CD8-positive, alpha-beta memory T cell (primary cell): ENCODE results near the gene DIP2A. TPM values are rescaled to one million over a fixed set of nuclear protein-coding genes. Genes with fewer than 3 reads are reported as not detected.

Experiments used
- CTCF ChIA-PET: fragments of 350-600 bp; sonication (Branson Sonifier 250); formaldehyde crosslinking; loops from one replicate; lab custom pipeline; 2021; ENCODE audit warnings: antibody characterized with exemption; lab: Charles Lee
- POLR2A ChIA-PET: fragments of 350-600 bp; sonication (Branson Sonifier 250); formaldehyde crosslinking; loops from one replicate; lab custom pipeline; 2021; ENCODE audit warnings: antibody characterized with exemption; lab: Charles Lee
- DNase-seq, 5 donors: peaks; one replicate each; pipeline versions ENCODE4 v3.0.0 to v3.0.0-alpha.2; 2020 to 2022; ENCODE audit warnings: mixed read lengths in 1 of 5
- H3K27ac ChIP-seq: one replicate; pipeline ENCODE4 v1.7.0; 2013; ENCODE audit warnings: low read depth, mild to moderate bottlenecking, low read length, moderate library complexity
- H3K27me3 ChIP-seq: 2 replicates; pipeline ENCODE4 v1.7.0; 2013; ENCODE audit warnings: low read length, mild to moderate bottlenecking; ENCODE audit not compliant: insufficient read depth, poor library complexity, severe bottlenecking
- H3K36me3 ChIP-seq: 2 replicates; pipeline ENCODE4 v1.7.0; 2013; ENCODE audit warnings: mild to moderate bottlenecking, low read length, moderate library complexity; ENCODE audit not compliant: insufficient read depth
- H3K4me1 ChIP-seq: 2 replicates; pipeline ENCODE4 v1.7.0; 2013; ENCODE audit warnings: mild to moderate bottlenecking, low read length, moderate library complexity; ENCODE audit not compliant: insufficient read depth
- H3K4me3 ChIP-seq: 2 replicates; pipeline ENCODE4 v1.7.0; 2013; ENCODE audit warnings: mild to moderate bottlenecking, low read length
- H3K9me3 ChIP-seq: 2 replicates; pipeline ENCODE4 v1.7.0; 2013; ENCODE audit warnings: mild to moderate bottlenecking, low read length
- H3K27ac Mint-ChIP-seq, 8 donors: one replicate each; pipeline ENCODE4 v1.8.0; 2020 to 2021; ENCODE audit warnings: mixed read lengths in 8 of 8, mild to moderate bottlenecking in 6 of 8, inconsistent platforms in 3 of 8, moderate library complexity in 3 of 8
- H3K27me3 Mint-ChIP-seq, 2 donors: one replicate each; pipeline ENCODE4 v1.8.0; 2020 to 2021; ENCODE audit warnings: mixed read lengths in 2 of 2, mild to moderate bottlenecking in 1 of 2, moderate library complexity in 1 of 2
- H3K36me3 Mint-ChIP-seq, 3 donors: one replicate each; pipeline ENCODE4 v1.8.0; 2020 to 2021; ENCODE audit warnings: mixed read lengths in 3 of 3, inconsistent platforms in 1 of 3, mild to moderate bottlenecking in 1 of 3
- H3K4me1 Mint-ChIP-seq, 3 donors: one replicate each; pipeline ENCODE4 v1.8.0; 2020 to 2021; ENCODE audit warnings: mixed read lengths in 3 of 3, inconsistent platforms in 1 of 3, mild to moderate bottlenecking in 1 of 3
- H3K4me3 Mint-ChIP-seq, 7 donors: one replicate each; pipeline ENCODE4 v1.8.0; 2020 to 2021; ENCODE audit warnings: mixed read lengths in 7 of 7, mild to moderate bottlenecking in 6 of 7, moderate library complexity in 4 of 7, inconsistent platforms in 2 of 7
- H3K9me3 Mint-ChIP-seq, 5 donors: one replicate each; pipeline ENCODE4 v1.8.0; 2020 to 2022; ENCODE audit warnings: mixed read lengths in 5 of 5, mild to moderate bottlenecking in 3 of 5, moderate library complexity in 2 of 5, inconsistent platforms in 1 of 5
- polyA plus RNA-seq: library from polyadenylated mRNA; unstranded; fragments of 300-500 nt; fragmentation: Illumina TruSeq; gene quantifications from one replicate; pipeline ENCODE4 v1.2.3, GENCODE V29; 2021
- total RNA-seq, 2 experiments: library from RNA; stranded (reverse); gene quantifications; one replicate each; pipeline ENCODE4 v1.2.3, GENCODE V29; 2021

DIP2A gene
- total and polyA plus RNA-seq, 3 experiments from 2014 or later, result 29.7 to 32.6 (median 29.9) TPM

DNA sequence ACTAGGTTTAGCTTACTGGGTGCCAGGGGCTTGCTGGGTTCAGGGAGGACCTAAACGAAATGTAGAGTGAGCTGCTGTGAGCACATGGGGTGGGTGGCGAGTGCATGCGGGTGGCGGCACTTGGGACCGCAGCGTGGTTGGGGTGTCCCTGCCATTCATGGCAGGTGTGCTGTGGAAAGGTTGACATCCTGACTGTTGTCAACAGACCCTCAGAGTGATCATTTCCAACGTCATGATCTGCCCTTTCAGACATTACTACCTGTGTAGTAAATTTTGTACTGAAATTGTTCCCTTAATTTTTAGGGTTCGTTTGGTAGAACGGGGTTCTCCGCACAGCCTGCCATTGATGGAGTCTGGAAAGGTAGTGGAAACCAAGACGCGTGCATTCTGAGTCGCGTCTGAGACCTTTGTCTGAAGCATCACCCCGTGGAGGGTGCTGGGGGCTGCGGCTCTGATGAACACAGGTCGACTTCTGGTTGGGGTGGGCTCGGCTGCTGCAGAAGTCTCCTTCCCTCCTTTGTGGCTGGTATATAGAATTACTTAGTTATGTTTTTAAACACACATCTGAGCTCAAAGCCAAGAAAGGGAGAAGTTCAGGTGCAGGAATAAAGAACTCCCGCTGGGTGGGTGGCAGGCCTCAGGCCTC lies 102.9 kb downstream of the DIP2A start:
- Histone ChIP-seq H3K4me1 (peaks cover 74% of the 10 kb centered on the region), H3K27ac (no peak overlapping the region), H3K27me3 (no peaks in the 10 kb centered on the region), H3K4me3 (no peak overlapping the region), H3K9me3 (no peaks in the 10 kb centered on the region), H3K36me3 (peaks cover 38% of the 10 kb centered on the region)
- DNase-seq, result peak in 2 of 5 donors; percentile 25 to 72
- Mint-ChIP-seq H3K27me3 (peaks cover 0 to 2% of the 10 kb centered on the region in 2 donors), H3K36me3 (peaks cover 19 to 85% (median 22%) of the 10 kb centered on the region in 3 donors), H3K27ac (peak overlapping the region; percentile 51 to 99 (median 96)), H3K4me1 (peaks cover 39 to 44% (median 43%) of the 10 kb centered on the region in 3 donors), H3K9me3 (no peaks in the 10 kb centered on the region), H3K4me3 (peak overlapping the region in 5 of 7 donors; percentile 75 to 83 (median 79))
- ChIA-PET CTCF (interaction anchor here (0.8 kb wide), 1 partner anchor 10 kb away, joined by 3 read pairs; no protein-coding TSS in a partner anchor), POLR2A (interaction anchor here (1.5 kb wide), 1 partner anchor 9 kb away, joined by 3 read pairs; no protein-coding TSS in a partner anchor)

DNA sequence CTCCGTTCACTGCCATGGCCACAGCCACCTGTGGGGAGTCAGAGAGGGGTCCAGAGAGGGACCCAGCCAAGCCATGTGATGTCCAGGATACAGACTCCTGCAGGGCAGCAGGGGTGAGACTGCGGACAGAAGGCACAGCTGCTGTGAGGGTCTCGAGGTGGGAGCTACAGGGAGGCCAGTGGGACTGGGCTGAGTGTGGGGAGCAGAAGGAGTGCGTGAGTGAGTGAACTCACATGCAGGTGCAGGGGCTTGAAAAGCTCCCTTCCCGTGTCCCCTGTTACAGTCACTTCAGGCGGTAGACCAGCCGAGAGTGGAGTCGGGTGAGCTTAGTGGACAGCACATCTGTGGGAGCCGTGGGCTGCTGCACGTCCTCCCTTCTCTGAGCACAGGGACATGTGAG lies 103.8 kb downstream of the DIP2A start:
- Mint-ChIP-seq H3K27ac (peak overlapping the region in 6 of 8 donors; percentile 38 to 99 (median 84)), H3K4me3 (no peak overlapping the region), H3K9me3 (no peaks in the 10 kb centered on the region), H3K4me1 (peaks cover 37 to 42% (median 39%) of the 10 kb centered on the region in 3 donors), H3K36me3 (peaks cover 16 to 85% (median 19%) of the 10 kb centered on the region in 3 donors), H3K27me3 (no peaks in the 10 kb centered on the region)
- Histone ChIP-seq H3K27ac (no peak overlapping the region), H3K27me3 (no peaks in the 10 kb centered on the region), H3K9me3 (no peaks in the 10 kb centered on the region), H3K4me3 (no peak overlapping the region), H3K36me3 (peaks cover 46% of the 10 kb centered on the region), H3K4me1 (peaks cover 76% of the 10 kb centered on the region)
- DNase-seq, result no peak
- POLR2A ChIA-PET, result no interaction called here
- CTCF ChIA-PET, result interaction anchor here (2.3 kb wide), 1 partner anchor 10 kb away, joined by 6 read pairs; no protein-coding TSS in a partner anchor

DNA sequence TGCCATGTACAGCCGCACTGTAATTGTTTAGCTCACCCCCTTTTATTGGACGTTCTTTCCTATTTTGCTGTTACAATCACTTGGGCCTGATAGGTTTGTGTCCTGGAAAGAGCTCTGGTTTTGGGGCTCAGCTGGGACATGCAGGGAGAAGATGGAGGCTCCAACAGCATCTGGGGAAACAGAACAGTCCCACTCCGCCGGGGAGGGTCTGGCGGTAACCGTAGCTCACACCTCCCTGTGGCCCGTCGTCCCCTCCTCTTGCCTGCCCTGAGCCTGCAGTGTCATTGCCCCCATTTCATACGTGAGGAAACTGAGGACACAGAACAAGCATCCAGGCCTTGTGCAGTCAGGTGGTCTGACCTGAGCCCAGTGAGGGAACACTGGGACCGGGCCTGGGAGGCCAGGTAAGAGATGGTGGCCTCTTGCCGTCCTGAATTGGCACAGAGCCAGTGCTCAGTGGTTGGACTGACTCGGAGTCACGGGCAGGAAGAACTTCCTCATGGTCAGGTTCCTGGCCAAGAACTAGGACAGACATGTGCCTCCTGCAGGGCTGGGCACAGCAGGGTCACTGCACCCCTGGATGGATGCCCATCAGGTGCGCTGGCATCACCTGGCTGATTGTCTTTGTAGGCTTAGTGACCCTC lies 104.4 kb downstream of the DIP2A start:
- Mint-ChIP-seq H3K4me3 (no peak overlapping the region), H3K4me1 (peaks cover 37 to 44% (median 39%) of the 10 kb centered on the region in 3 donors), H3K27me3 (no peaks in the 10 kb centered on the region), H3K27ac (peak overlapping the region in 7 of 8 donors; percentile 38 to 96 (median 73)), H3K9me3 (no peaks in the 10 kb centered on the region), H3K36me3 (peaks cover 16 to 88% (median 19%) of the 10 kb centered on the region in 3 donors)
- Histone ChIP-seq H3K36me3 (peaks cover 49% of the 10 kb centered on the region), H3K9me3 (no peaks in the 10 kb centered on the region), H3K27ac (no peak overlapping the region), H3K4me1 (peaks cover 76% of the 10 kb centered on the region), H3K27me3 (no peaks in the 10 kb centered on the region), H3K4me3 (no peak overlapping the region)
- ChIA-PET POLR2A (no interaction called here), CTCF (interaction anchor here (2.3 kb wide), 1 partner anchor 11 kb away, joined by 6 read pairs; no protein-coding TSS in a partner anchor)
- no peak for DNase-seq

DNA sequence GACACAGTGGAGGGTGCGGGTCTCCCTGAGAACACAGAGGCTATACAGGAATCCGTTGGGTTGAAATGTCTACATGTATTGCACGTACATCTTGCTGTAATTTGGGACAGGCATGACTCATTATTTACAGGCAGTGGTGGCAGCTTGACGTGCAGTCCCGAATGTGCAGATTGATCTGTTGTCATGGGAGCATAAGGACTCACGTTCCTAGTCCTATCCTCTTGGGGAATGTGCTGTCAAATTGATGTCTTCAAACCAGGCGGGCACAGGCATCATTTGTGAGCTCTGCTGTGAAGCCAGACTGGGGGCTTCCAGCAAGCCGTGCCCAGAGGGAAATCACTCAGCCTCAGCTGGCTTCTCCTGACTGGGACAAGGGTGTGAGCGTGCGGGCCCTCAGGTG lies 105.7 kb downstream of the DIP2A start:
- H3K4me1 ChIP-seq, result peaks cover 63% of the 10 kb centered on the region

DNA sequence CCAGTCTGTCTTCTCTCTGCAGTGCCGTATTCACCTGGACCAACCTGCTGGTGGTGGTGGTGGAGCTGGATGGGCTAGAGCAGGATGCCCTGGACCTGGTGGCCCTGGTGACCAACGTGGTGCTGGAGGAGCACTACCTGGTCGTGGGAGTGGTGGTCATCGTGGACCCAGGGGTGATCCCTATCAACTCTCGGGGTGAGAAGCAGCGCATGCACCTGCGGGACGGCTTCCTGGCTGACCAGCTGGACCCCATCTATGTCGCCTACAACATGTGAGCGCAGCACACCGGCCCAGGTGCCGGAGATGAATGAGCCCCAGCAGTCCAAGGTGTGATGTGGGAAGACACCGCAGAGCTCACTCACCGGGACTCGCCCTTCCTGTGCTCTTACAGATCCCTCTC lies 108.7 kb downstream of the DIP2A start:
- ChIA-PET CTCF (interaction anchor here (1.0 kb wide), 1 partner anchor 55 kb away, joined by 4 read pairs; no protein-coding TSS in a partner anchor), POLR2A (no interaction called here)
- Histone ChIP-seq H3K4me3 (no peak overlapping the region), H3K9me3 (no peaks in the 10 kb centered on the region), H3K4me1 (peaks cover 33% of the 10 kb centered on the region), H3K27ac (no peak overlapping the region), H3K36me3 (peaks cover 65% of the 10 kb centered on the region), H3K27me3 (no peaks in the 10 kb centered on the region)
- Mint-ChIP-seq H3K36me3 (peaks cover 32 to 91% (median 36%) of the 10 kb centered on the region in 3 donors), H3K9me3 (peaks cover 0 to 2% (median 0%) of the 10 kb centered on the region in 5 donors), H3K27ac (peak overlapping the region in 5 of 8 donors; percentile 46 to 96 (median 61)), H3K4me3 (no peak overlapping the region), H3K27me3 (no peaks in the 10 kb centered on the region), H3K4me1 (peaks cover under 1 to 17% (median 5%) of the 10 kb centered on the region in 3 donors)
- no peak for DNase-seq

More for the DNA sequence above, 105.7 kb downstream of the DIP2A start:
- Histone ChIP-seq H3K4me3 (no peak overlapping the region), H3K36me3 (peaks cover 49% of the 10 kb centered on the region), H3K27ac (no peak overlapping the region), H3K9me3 (no peaks in the 10 kb centered on the region), H3K27me3 (no peaks in the 10 kb centered on the region)
- H3K4me1 Mint-ChIP-seq, result peaks cover 27 to 35% (median 30%) of the 10 kb centered on the region in 3 donors
- ChIA-PET POLR2A (no interaction called here), CTCF (interaction anchor here (0.8 to 2.3 kb wide), 2 partner anchors 12 to 15 kb away, joined by 3 to 6 read pairs; no protein-coding TSS in a partner anchor)
- peaks cover 17 to 95% (median 19%) of the 10 kb centered on the region in 3 donors for H3K36me3 Mint-ChIP-seq
- H3K27ac Mint-ChIP-seq, result peak overlapping the region in 4 of 8 donors; percentile 52 to 96 (median 70)
- DNase-seq, result no peak
- no peaks in the 10 kb centered on the region for H3K27me3 Mint-ChIP-seq
- no peak overlapping the region for H3K4me3 Mint-ChIP-seq
- H3K9me3 Mint-ChIP-seq, result no peaks in the 10 kb centered on the region

DNA sequence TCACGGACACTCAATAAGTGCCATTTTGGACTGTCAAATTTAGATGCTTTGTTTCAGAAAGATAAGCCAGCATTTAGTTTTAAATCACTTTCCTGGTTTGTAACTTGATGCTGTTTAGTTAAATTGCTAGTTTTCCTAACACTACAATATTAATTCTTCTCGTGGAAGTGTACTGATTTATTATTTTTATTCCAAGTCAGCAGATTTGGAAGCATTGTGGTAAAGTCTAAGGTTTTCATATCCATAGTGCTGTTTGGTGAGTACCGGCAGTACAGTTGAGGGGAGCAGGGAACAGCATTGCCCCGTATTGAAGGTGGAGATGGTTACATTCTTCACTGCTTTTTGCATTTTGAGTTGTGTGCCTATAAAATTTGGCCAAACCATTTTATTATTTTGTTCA lies 109.9 kb downstream of the DIP2A start:
- CTCF ChIA-PET, result no interaction called here
- peaks cover 36 to 87% (median 38%) of the 10 kb centered on the region in 3 donors for H3K36me3 Mint-ChIP-seq
- Histone ChIP-seq H3K27me3 (no peaks in the 10 kb centered on the region), H3K4me1 (peaks cover 21% of the 10 kb centered on the region), H3K4me3 (no peak overlapping the region), H3K36me3 (peaks cover 60% of the 10 kb centered on the region), H3K27ac (no peak overlapping the region), H3K9me3 (peaks cover 3% of the 10 kb centered on the region)
- H3K9me3 Mint-ChIP-seq, result peaks cover 0 to 8% (median 6%) of the 10 kb centered on the region in 5 donors
- peak overlapping the region in 5 of 8 donors; percentile 32 to 90 (median 56) for H3K27ac Mint-ChIP-seq
- no peak overlapping the region for H3K4me3 Mint-ChIP-seq
- POLR2A ChIA-PET, result interaction anchor here (0.9 kb wide), 1 partner anchor 16 kb away, joined by 3 read pairs; no protein-coding TSS in a partner anchor
- peaks cover 0 to 13% (median 3%) of the 10 kb centered on the region in 3 donors for H3K4me1 Mint-ChIP-seq
- H3K27me3 Mint-ChIP-seq, result no peaks in the 10 kb centered on the region
- DNase-seq, result no peak

DNA sequence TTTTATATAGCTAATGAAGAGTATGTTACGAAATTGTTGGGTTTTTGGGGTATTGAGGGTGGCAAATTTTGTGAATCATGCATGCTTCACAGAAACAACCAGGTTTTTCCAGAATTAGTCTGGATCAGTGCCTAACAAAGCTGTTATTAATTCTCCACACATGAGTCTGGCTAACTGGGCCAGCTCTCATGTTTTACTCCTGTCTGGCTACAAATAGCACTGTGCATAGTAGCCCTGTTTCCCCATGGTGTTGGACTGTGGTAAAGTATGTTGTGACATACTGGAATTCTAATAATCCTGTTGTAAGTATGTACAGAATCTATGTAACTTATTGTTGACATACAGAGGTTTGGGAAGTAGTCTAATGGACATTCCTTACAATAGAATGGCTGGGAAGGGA lies 110.4 kb downstream of the DIP2A start:
- Mint-ChIP-seq H3K36me3 (peaks cover 36 to 84% (median 43%) of the 10 kb centered on the region in 3 donors), H3K27ac (peak overlapping the region in 4 of 8 donors; percentile 14 to 90 (median 71)), H3K27me3 (no peaks in the 10 kb centered on the region), H3K9me3 (peaks cover 0 to 12% (median 8%) of the 10 kb centered on the region in 5 donors), H3K4me1 (peaks cover 0 to 16% (median 3%) of the 10 kb centered on the region in 3 donors), H3K4me3 (no peak overlapping the region)
- H3K36me3 ChIP-seq, result peaks cover 56% of the 10 kb centered on the region
- H3K27ac ChIP-seq, result no peak overlapping the region
- ChIA-PET POLR2A (interaction anchor here (0.9 kb wide), 1 partner anchor 17 kb away, joined by 3 read pairs; no protein-coding TSS in a partner anchor), CTCF (no interaction called here)
- no peak for DNase-seq
- H3K4me1 ChIP-seq, result peaks cover 17% of the 10 kb centered on the region
- H3K27me3 ChIP-seq, result no peaks in the 10 kb centered on the region
- H3K4me3 ChIP-seq, result no peak overlapping the region
- peaks cover 3% of the 10 kb centered on the region for H3K9me3 ChIP-seq
